Measurements from ENCODE around the gene AP3S1.
A peak's percentile ranks its signal among the peaks of the same experiment; 100 is the strongest.

AP3S1 gene

GRCh38 chr5:115829913-115830312 is 11.8 kb upstream of the AP3S1 start:
- no peak for DNase-seq

GRCh38 chr5:115831163-115831768 is 10.5 kb upstream of the AP3S1 start:
- peak; percentile 62 for DNase-seq

- no peak for DNase-seq
These were observed 6.3 kb upstream of the AP3S1 start for GRCh38 chr5:115835481-115835880.

GRCh38 chr5:115838885-115839518 is 2.7 kb upstream of the AP3S1 start:
- DNase-seq: peak; percentile 76

- DNase-seq: no peak
These were observed 862 bp upstream of the AP3S1 start for GRCh38 chr5:115840873-115841272.

GRCh38 chr5:115842089-115842935 is 577 bp downstream of the AP3S1 start:
- peak; percentile 16 for DNase-seq

- DNase-seq: no peak
These were observed 1.2 kb downstream of the AP3S1 start for GRCh38 chr5:115842952-115843351.

GRCh38 chr5:115843444-115844130 is 1.9 kb downstream of the AP3S1 start:
- no peak for DNase-seq

GRCh38 chr5:115844321-115844817 is 2.6 kb downstream of the AP3S1 start:
- no peak for DNase-seq

- DNase-seq: no peak
These were observed 5.6 kb downstream of the AP3S1 start for GRCh38 chr5:115847290-115847689.

- DNase-seq: no peak
These were observed 7.6 kb downstream of the AP3S1 start for GRCh38 chr5:115849258-115849798.

- no peak for DNase-seq
These were observed 9.1 kb downstream of the AP3S1 start for GRCh38 chr5:115850744-115851416.

- DNase-seq: no peak
These were observed 12.4 kb downstream of the AP3S1 start for GRCh38 chr5:115854139-115854538.

- DNase-seq: no peak
These were observed 14.2 kb downstream of the AP3S1 start for GRCh38 chr5:115855959-115856358.

- no peak for DNase-seq
These were observed 15.3 kb downstream of the AP3S1 start for GRCh38 chr5:115857057-115857479.

- DNase-seq: no peak
These were observed 16.1 kb downstream of the AP3S1 start for GRCh38 chr5:115857626-115858349.

- no peak for DNase-seq
These were observed 16.7 kb downstream of the AP3S1 start for GRCh38 chr5:115858396-115858795.

GRCh38 chr5:115859378-115859777 is 17.6 kb downstream of the AP3S1 start:
- DNase-seq: no peak

- DNase-seq: no peak
These were observed 27.6 kb downstream of the AP3S1 start for GRCh38 chr5:115869256-115869795.

GRCh38 chr5:115872447-115872846 is 30.7 kb downstream of the AP3S1 start:
- no peak for DNase-seq

GRCh38 chr5:115873392-115873791 is 31.7 kb downstream of the AP3S1 start:
- no peak for DNase-seq

Data from CD4-positive, alpha-beta T cell treated with Interleukin-10 for 1 hour (primary cell).